Measurements from ENCODE around the gene PIK3R5.
A peak's percentile ranks its signal among the peaks of the same experiment; 100 is the strongest.

PIK3R5 gene

GRCh38 chr17:8925141-8925540 lies 40.4 kb downstream of the PIK3R5 start:
- DNase-seq (ENCODE audit: low read depth, low spot score): no peak

- no peak for DNase-seq (ENCODE audit: low read depth, low spot score)
Observed at GRCh38 chr17:8924595-8924994, 40.9 kb downstream of the PIK3R5 start.

- no peak for DNase-seq (ENCODE audit: low read depth, low spot score)
Observed at GRCh38 chr17:8923762-8924161, 41.7 kb downstream of the PIK3R5 start.

GRCh38 chr17:8922928-8923327 lies 42.6 kb downstream of the PIK3R5 start:
- no peak for DNase-seq (ENCODE audit: low read depth, low spot score)

GRCh38 chr17:8922451-8922850 lies 43.1 kb downstream of the PIK3R5 start:
- DNase-seq (ENCODE audit: low read depth, low spot score): peak; percentile 88

GRCh38 chr17:8921147-8921546 lies 44.4 kb downstream of the PIK3R5 start:
- DNase-seq (ENCODE audit: low read depth, low spot score): no peak

- DNase-seq (ENCODE audit: low read depth, low spot score): no peak
Observed at GRCh38 chr17:8918807-8919465, 46.6 kb downstream of the PIK3R5 start.

- no peak for DNase-seq (ENCODE audit: low read depth, low spot score)
Observed at GRCh38 chr17:8916466-8916865, 49.0 kb downstream of the PIK3R5 start.

GRCh38 chr17:8914554-8914953 lies 51.0 kb downstream of the PIK3R5 start:
- DNase-seq (ENCODE audit: low read depth, low spot score): no peak

- no peak for DNase-seq (ENCODE audit: low read depth, low spot score)
Observed at GRCh38 chr17:8913879-8914278, 51.6 kb downstream of the PIK3R5 start.

- no peak for DNase-seq (ENCODE audit: low read depth, low spot score)
Observed at GRCh38 chr17:8913091-8913490, 52.4 kb downstream of the PIK3R5 start.

GRCh38 chr17:8912084-8912981 lies 53.2 kb downstream of the PIK3R5 start:
- no peak for DNase-seq (ENCODE audit: low read depth, low spot score)

GRCh38 chr17:8910969-8911604 lies 54.4 kb downstream of the PIK3R5 start:
- DNase-seq (ENCODE audit: low read depth, low spot score): no peak

GRCh38 chr17:8909586-8910270 lies 55.8 kb downstream of the PIK3R5 start:
- no peak for DNase-seq (ENCODE audit: low read depth, low spot score)

GRCh38 chr17:8905331-8905730 lies 60.2 kb downstream of the PIK3R5 start:
- DNase-seq (ENCODE audit: low read depth, low spot score): no peak

- DNase-seq (ENCODE audit: low read depth, low spot score): no peak
Observed at GRCh38 chr17:8904686-8905085, 60.8 kb downstream of the PIK3R5 start.

- no peak for DNase-seq (ENCODE audit: low read depth, low spot score)
Observed at GRCh38 chr17:8904201-8904600, 61.3 kb downstream of the PIK3R5 start.

GRCh38 chr17:8900626-8901585 lies 64.6 kb downstream of the PIK3R5 start:
- no peak for DNase-seq (ENCODE audit: low read depth, low spot score)

- no peak for DNase-seq (ENCODE audit: low read depth, low spot score)
Observed at GRCh38 chr17:8900207-8900606, 65.3 kb downstream of the PIK3R5 start.

GRCh38 chr17:8898636-8899035 lies 66.9 kb downstream of the PIK3R5 start:
- DNase-seq (ENCODE audit: low read depth, low spot score): no peak

GRCh38 chr17:8898126-8898525 lies 67.4 kb downstream of the PIK3R5 start:
- no peak for DNase-seq (ENCODE audit: low read depth, low spot score)
